GM10248 (cell line): ENCODE data around the gene ABHD17B.
A peak's percentile ranks its signal among the peaks of the same experiment; 100 is the strongest.

ENCODE experiments used
- CTCF ChIA-PET: fragments of 300-600 bp; sonication (Branson Sonifier 250); formaldehyde crosslinking; extraction: SDS; loops from one replicate; lab custom pipeline; 2021; ENCODE audit warnings: antibody characterized with exemption; lab: Yijun Ruan, JAX
- POLR2A ChIA-PET: fragments of 350-650 bp; sonication (Branson Sonifier 250); formaldehyde crosslinking; extraction: SDS; loops from one replicate; lab custom pipeline; 2020; ENCODE audit warnings: antibody characterized with exemption; lab: Yijun Ruan, JAX
- DNase-seq: peaks from one replicate; pipeline ENCODE4 v3.0.0; 2012; ENCODE audit errors: extremely low spot score
- CTCF ChIP-seq: IDR thresholded peaks from 2 replicates; pipeline ENCODE4 v1.5.1; 2012; ENCODE audit warnings: mild to moderate bottlenecking, low read depth; ENCODE audit errors: extremely low read depth, missing control alignments, control extremely low read depth

Gene ABHD17B

GRCh38 chr9:71918419-71918818 lies 7.4 kb upstream of the ABHD17B start:
- POLR2A ChIA-PET, result no interaction called here
- TF ChIP-seq CTCF, result no peak
- CTCF ChIA-PET, result interaction anchor here (1.2 to 1.6 kb wide), 3 partner anchors 9 to 120 kb away, joined by 3 to 4 read pairs (median 3); no protein-coding TSS in a partner anchor
- no peak for DNase-seq

GRCh38 chr9:71916834-71917534 lies 6.0 kb upstream of the ABHD17B start:
- TF ChIP-seq CTCF, result no peak
- peak; percentile 40 for DNase-seq
- ChIA-PET POLR2A (no interaction called here), CTCF (interaction anchor here (0.9 to 1.2 kb wide), 3 partner anchors 14 to 121 kb away, joined by 3 read pairs; no protein-coding TSS in a partner anchor)

- no peak for TF ChIP-seq CTCF
- POLR2A ChIA-PET, result no interaction called here
- CTCF ChIA-PET, result interaction anchor here (0.7 to 2.4 kb wide), 5 partner anchors 9 to 626 kb away, joined by 3 to 14 read pairs (median 4); no protein-coding TSS in a partner anchor
- no peak for DNase-seq
Observed at GRCh38 chr9:71915495-71915894, 4.5 kb upstream of the ABHD17B start.

- ChIA-PET POLR2A (interaction anchor here (1.1 to 1.5 kb wide), 5 partner anchors 13 to 453 kb away, joined by 3 to 9 read pairs (median 5); partner anchors contain the start of gene ZFAND5), CTCF (interaction anchor here (0.8 to 2.8 kb wide), 6 partner anchors 9 to 93 kb away, joined by 3 to 9 read pairs (median 4); no protein-coding TSS in a partner anchor)
- DNase-seq, result no peak
- TF ChIP-seq CTCF, result no peak
Observed at GRCh38 chr9:71911908-71912335, 929 bp upstream of the ABHD17B start.

- POLR2A ChIA-PET, result interaction anchor here (0.6 to 1.5 kb wide), 6 partner anchors 9 to 455 kb away, joined by 3 to 9 read pairs (median 5); partner anchors contain the start of gene ZFAND5
- CTCF ChIA-PET, result interaction anchor here (1.5 to 2.8 kb wide), 4 partner anchors 10 to 47 kb away, joined by 3 to 9 read pairs (median 6); no protein-coding TSS in a partner anchor
Observed at GRCh38 chr9:71910650-71911060, 338 bp downstream of the ABHD17B start.

More at GRCh38 chr9:71910650-71911060, 338 bp downstream of the ABHD17B start:
- DNase-seq, result peak; percentile 40
- TF ChIP-seq CTCF, result no peak
